Measurements from ENCODE around the gene SAMM50.

DNA sequence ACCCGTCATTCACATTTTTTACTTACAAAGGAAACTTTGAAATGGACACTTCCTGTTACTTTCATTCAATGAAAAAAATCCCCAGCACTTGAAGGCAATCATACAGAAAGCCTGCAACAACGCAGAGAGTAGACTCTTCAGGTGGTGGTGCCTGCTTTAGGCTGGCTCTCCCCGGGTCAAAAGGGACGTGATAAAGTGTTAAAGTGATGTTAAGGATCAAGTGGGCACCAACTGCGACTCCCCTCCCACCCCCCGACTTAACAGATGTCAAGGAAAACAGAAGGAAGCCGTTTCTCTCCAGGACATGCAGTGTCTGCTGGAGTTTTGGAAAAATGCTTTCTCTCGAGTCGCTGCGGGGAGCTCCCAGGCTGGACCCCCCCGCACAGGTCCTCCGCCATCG lies 32.1 kb upstream of the SAMM50 start:
- TF ChIP-seq ISL1 (CRISPR knock-in tag; IDR thresholded peaks at IDR 0.05): no peak
- TF ChIP-seq ZFP30 (CRISPR knock-in tag; IDR thresholded peaks at IDR 0.05): no peak
- no peak for TF ChIP-seq TOX (CRISPR knock-in tag; IDR thresholded peaks at IDR 0.05; ENCODE audit: borderline replicate concordance)
- TF ChIP-seq CSDC2 (CRISPR knock-in tag; IDR thresholded peaks at IDR 0.05): no peak
- TF ChIP-seq OSR1 (CRISPR knock-in tag; IDR thresholded peaks at IDR 0.05): no peak
- TF ChIP-seq, protein P1, sequence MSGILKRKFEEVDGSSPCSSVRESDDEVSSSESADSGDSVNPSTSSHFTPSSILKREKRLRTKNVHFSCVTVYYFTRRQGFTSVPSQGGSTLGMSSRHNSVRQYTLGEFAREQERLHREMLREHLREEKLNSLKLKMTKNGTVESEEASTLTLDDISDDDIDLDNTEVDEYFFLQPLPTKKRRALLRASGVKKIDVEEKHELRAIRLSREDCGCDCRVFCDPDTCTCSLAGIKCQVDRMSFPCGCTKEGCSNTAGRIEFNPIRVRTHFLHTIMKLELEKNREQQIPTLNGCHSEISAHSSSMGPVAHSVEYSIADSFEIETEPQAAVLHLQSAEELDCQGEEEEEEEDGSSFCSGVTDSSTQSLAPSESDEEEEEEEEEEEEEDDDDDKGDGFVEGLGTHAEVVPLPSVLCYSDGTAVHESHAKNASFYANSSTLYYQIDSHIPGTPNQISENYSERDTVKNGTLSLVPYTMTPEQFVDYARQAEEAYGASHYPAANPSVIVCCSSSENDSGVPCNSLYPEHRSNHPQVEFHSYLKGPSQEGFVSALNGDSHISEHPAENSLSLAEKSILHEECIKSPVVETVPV (CRISPR knock-in tag; IDR thresholded peaks at IDR 0.05): no peak
- TF ChIP-seq, protein P2, sequence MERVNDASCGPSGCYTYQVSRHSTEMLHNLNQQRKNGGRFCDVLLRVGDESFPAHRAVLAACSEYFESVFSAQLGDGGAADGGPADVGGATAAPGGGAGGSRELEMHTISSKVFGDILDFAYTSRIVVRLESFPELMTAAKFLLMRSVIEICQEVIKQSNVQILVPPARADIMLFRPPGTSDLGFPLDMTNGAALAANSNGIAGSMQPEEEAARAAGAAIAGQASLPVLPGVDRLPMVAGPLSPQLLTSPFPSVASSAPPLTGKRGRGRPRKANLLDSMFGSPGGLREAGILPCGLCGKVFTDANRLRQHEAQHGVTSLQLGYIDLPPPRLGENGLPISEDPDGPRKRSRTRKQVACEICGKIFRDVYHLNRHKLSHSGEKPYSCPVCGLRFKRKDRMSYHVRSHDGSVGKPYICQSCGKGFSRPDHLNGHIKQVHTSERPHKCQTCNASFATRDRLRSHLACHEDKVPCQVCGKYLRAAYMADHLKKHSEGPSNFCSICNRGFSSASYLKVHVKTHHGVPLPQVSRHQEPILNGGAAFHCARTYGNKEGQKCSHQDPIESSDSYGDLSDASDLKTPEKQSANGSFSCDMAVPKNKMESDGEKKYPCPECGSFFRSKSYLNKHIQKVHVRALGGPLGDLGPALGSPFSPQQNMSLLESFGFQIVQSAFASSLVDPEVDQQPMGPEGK (CRISPR knock-in tag; IDR thresholded peaks at IDR 0.05; ENCODE audit: borderline replicate concordance): no peak
- TF ChIP-seq, protein P3, sequence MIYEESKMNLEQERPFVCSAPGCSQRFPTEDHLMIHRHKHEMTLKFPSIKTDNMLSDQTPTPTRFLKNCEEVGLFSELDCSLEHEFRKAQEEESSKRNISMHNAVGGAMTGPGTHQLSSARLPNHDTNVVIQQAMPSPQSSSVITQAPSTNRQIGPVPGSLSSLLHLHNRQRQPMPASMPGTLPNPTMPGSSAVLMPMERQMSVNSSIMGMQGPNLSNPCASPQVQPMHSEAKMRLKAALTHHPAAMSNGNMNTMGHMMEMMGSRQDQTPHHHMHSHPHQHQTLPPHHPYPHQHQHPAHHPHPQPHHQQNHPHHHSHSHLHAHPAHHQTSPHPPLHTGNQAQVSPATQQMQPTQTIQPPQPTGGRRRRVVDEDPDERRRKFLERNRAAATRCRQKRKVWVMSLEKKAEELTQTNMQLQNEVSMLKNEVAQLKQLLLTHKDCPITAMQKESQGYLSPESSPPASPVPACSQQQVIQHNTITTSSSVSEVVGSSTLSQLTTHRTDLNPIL (CRISPR knock-in tag; IDR thresholded peaks at IDR 0.05; ENCODE audit: low read depth): no peak

All from SK-N-SH treated with all-trans-retinoic acid at 6 μM for 48 hours (cell line).